K562 (cell line): ENCODE results near the gene NCOA6. TPM values are rescaled to one million over a fixed set of nuclear protein-coding genes. Genes with fewer than 3 reads are reported as not detected.

Experiments used
- BRD4 ChIP-seq: fragments of 200-600 bp; sonication (generic); IDR thresholded peaks from 2 replicates; pipeline ENCODE4 v1.6.1; 2017; ENCODE audit warnings: inconsistent platforms
- CAMTA2 ChIP-seq: fragments of 250-450 bp; sonication (Bioruptor Pico); conservative IDR thresholded peaks from 2 replicates; pipeline ENCODE4 v1.5.1; 2022
- CC2D1A ChIP-seq: fragments of 450-650 bp; IDR thresholded peaks from 2 replicates; pipeline ENCODE4 v1.6.1; 2017; ENCODE audit warnings: mild to moderate bottlenecking
- ELK1 ChIP-seq: sonication (generic); formaldehyde crosslinking; IDR thresholded peaks from 2 replicates; pipeline ENCODE4 v1.8.1; 2022; ENCODE audit warnings: missing genetic modification reagents
- HNRNPH1 ChIP-seq: fragments of 200-400 bp; formaldehyde crosslinking; optimal IDR thresholded peaks from 2 replicates; pipeline ENCODE3; 2017; ENCODE audit warnings: low read depth, mild to moderate bottlenecking, low read length, moderate library complexity
- KLF10 ChIP-seq: fragments of 250-450 bp; sonication (Bioruptor Pico); IDR thresholded peaks from 2 replicates; pipeline ENCODE4 v1.6.1; 2021; ENCODE audit warnings: matching md5 sums
- MTF1 ChIP-seq: fragments of 250-450 bp; sonication (Bioruptor Pico); IDR thresholded peaks from 2 replicates; pipeline ENCODE4 v1.9.0; 2021; ENCODE audit warnings: moderate library complexity, mild to moderate bottlenecking, inconsistent platforms, borderline replicate concordance
- NFE2 ChIP-seq: IDR thresholded peaks from 2 replicates; pipeline ENCODE4 v1.6.1; 2014; ENCODE audit warnings: antibody characterized with exemption, low read depth
- NFRKB ChIP-seq: fragments of 450-650 bp; IDR thresholded peaks from 2 replicates; pipeline ENCODE4 v1.6.1; 2016; ENCODE audit warnings: low read depth
- PRMT5 ChIP-seq: sonication (generic); formaldehyde crosslinking; IDR thresholded peaks from 2 replicates; pipeline ENCODE4 v1.5.0; 2020; ENCODE audit warnings: missing genetic modification reagents
- ZNF133 ChIP-seq: fragments of 250-450 bp; sonication (Bioruptor Pico); IDR thresholded peaks from 2 replicates; pipeline ENCODE4 v1.4.0; 2020; ENCODE audit warnings: mild to moderate bottlenecking
- polyA plus RNA-seq, 8 experiments: library from polyadenylated mRNA; depleted of rRNA in 4 of 8; stranded (reverse) in 5 of 8; unstranded in 3 of 8; fragments of >200 nt; fragmentation: Nextera tagmentation in 2 of 8; fragmentation: Illumina TruSeq in 1 of 8; extraction: Ambion mirVana in 2 of 8; extraction: Trizol in 1 of 8; gene quantifications; 2 replicates each; pipeline versions ENCODE4 v1.2.1 to v1.2.3, GENCODE V29; 2011 to 2014; ENCODE audit warnings: inconsistent platforms in 1 of 8, missing spikeins in 1 of 8
- total RNA-seq, 7 experiments: library from RNA; depleted of rRNA in 6 of 7; stranded (reverse); fragments of >200 nt in 6 of 7; fragmentation: Illumina TruSeq in 2 of 7; extraction: Trizol in 2 of 7; gene quantifications; 2 replicates each; pipeline versions ENCODE4 v1.2.1 to v1.2.3, GENCODE V29; 2011 to 2021; ENCODE audit warnings: low replicate concordance in 1 of 7
- TF ChIP-seq, protein P1 (sequence below), 3 experiments: fragments of 200-800 bp in 1 of 3; fragments of 250-450 bp in 1 of 3; fragments of 450-650 bp in 1 of 3; sonication (Bioruptor Pico) in 1 of 3; sonication (Bioruptor generic) in 1 of 3; formaldehyde crosslinking in 1 of 3; IDR thresholded peaks; 2 replicates each; pipeline versions ENCODE4 v1.6.1 to v1.8.0; 2016 to 2022; ENCODE audit warnings: mild to moderate bottlenecking in 2 of 3, missing genetic modification characterization in 2 of 3, missing compliant biosample characterization in 1 of 3, moderate library complexity in 1 of 3
- TF ChIP-seq, protein P2 (sequence below): sonication (generic); formaldehyde crosslinking; IDR thresholded peaks from 2 replicates; pipeline ENCODE4 v1.8.1; 2023; ENCODE audit warnings: mild to moderate bottlenecking, missing genetic modification reagents

The NCOA6 gene
- total and polyA plus RNA-seq, 9 of the 15 experiments (the other 6 are each of a cell fraction or from before 2014, with no cell fraction given), result 6.1 to 25.0 (median 9.5) TPM

DNA sequence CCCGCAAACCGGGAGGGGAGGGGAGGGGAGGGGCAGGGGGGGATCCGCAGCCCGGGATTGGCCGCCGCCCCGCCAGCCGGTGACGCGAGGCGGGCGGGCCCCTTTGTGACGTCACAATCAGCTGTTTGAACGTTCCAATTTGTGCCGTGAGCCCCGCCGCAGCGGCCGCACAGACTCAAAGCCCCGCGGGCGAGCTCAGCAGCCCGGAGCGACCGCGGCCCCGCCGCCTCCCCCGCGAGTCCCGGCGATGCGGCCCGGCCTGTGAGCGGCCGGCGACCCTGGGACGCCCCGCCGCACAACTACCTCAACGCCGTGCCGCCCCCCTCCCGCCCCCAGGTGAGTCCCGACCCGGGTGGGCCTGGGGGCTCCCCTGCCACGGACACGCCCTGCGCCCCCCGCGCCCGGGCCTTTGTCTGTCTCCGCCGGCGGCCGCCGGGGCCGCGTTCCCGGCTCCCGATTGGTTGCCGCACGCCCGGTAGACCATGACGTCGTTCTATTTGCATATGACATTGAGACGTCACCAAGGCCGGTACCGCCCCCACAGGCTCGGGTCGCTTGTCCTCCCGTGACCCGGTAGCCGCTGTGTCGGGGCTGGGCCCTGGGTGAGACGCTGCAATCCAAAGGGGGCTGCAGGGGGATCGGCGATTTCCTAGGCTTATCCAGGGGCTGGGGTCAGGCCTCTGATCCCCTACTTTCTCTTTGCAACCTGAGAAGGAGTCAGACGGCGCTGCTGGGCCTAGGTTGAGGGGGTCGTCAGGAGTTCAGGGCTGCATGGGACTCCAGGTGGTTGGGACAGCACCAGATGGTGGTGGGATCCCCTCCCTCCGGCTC lies 121.1 kb downstream of the NCOA6 start, which contains the start of gene TP53INP2 (continued):
- TF ChIP-seq, protein P1, sequence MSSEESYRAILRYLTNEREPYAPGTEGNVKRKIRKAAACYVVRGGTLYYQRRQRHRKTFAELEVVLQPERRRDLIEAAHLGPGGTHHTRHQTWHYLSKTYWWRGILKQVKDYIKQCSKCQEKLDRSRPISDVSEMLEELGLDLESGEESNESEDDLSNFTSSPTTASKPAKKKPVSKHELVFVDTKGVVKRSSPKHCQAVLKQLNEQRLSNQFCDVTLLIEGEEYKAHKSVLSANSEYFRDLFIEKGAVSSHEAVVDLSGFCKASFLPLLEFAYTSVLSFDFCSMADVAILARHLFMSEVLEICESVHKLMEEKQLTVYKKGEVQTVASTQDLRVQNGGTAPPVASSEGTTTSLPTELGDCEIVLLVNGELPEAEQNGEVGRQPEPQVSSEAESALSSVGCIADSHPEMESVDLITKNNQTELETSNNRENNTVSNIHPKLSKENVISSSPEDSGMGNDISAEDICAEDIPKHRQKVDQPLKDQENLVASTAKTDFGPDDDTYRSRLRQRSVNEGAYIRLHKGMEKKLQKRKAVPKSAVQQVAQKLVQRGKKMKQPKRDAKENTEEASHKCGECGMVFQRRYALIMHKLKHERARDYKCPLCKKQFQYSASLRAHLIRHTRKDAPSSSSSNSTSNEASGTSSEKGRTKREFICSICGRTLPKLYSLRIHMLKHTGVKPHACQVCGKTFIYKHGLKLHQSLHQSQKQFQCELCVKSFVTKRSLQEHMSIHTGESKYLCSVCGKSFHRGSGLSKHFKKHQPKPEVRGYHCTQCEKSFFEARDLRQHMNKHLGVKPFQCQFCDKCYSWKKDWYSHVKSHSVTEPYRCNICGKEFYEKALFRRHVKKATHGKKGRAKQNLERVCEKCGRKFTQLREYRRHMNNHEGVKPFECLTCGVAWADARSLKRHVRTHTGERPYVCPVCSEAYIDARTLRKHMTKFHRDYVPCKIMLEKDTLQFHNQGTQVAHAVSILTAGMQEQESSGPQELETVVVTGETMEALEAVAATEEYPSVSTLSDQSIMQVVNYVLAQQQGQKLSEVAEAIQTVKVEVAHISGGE (CRISPR knock-in tag; IDR thresholded peaks at IDR 0.05), result no peak
- TF ChIP-seq ELK1 (CRISPR knock-in tag), result no peak
- TF ChIP-seq HNRNPH1, result no peak
- no peak for TF ChIP-seq NFE2
- TF ChIP-seq ZNF133 (CRISPR knock-in tag), result no peak
- TF ChIP-seq NFRKB, result no peak
- TF ChIP-seq, protein P2, sequence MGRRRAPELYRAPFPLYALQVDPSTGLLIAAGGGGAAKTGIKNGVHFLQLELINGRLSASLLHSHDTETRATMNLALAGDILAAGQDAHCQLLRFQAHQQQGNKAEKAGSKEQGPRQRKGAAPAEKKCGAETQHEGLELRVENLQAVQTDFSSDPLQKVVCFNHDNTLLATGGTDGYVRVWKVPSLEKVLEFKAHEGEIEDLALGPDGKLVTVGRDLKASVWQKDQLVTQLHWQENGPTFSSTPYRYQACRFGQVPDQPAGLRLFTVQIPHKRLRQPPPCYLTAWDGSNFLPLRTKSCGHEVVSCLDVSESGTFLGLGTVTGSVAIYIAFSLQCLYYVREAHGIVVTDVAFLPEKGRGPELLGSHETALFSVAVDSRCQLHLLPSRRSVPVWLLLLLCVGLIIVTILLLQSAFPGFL (CRISPR knock-in tag), result no peak
- no peak for TF ChIP-seq BRD4
- no peak for TF ChIP-seq KLF10 (CRISPR knock-in tag)
- no peak for TF ChIP-seq CC2D1A
- no peak for TF ChIP-seq PRMT5 (CRISPR knock-in tag)
- no peak for TF ChIP-seq CAMTA2 (CRISPR knock-in tag)
- TF ChIP-seq MTF1 (CRISPR knock-in tag), result no peak
